Gastrocnemius medialis (tissue), 4 donors: Measurements from ENCODE around the gene HLA-G. TPM values are rescaled to one million over a fixed set of nuclear protein-coding genes. Genes with fewer than 3 reads are reported as not detected.
A peak's percentile ranks its signal among the peaks of the same experiment; 100 is the strongest.

Experiments used
- ATAC-seq, 2 donors: fragments of 150-250 bp; one replicate each; pipeline ENCODE4 v1.9.1; 2016
- DNase-seq, 2 donors: peaks; one replicate each; pipeline ENCODE4 v3.0.0-alpha.2; 2019
- H3K27ac ChIP-seq, 4 donors: fragments of 200-600 bp; sonication (generic); 1 replicate in 1 of 4; 2 replicates in 3 of 4; pipeline ENCODE4 v1.5.1; 2016 to 2018; ENCODE audit warnings: mild to moderate bottlenecking in 2 of 4, moderate library complexity in 1 of 4
- H3K27me3 ChIP-seq, 3 donors: fragments of 200-600 bp; sonication (generic) in 2 of 3; 1 replicate in 1 of 3; 2 replicates in 2 of 3; pipeline versions ENCODE4 v1.5.1 to v1.6.0; 2016 to 2019; ENCODE audit warnings: mild to moderate bottlenecking in 1 of 3, moderate library complexity in 1 of 3
- H3K36me3 ChIP-seq, 2 donors: fragments of 200-600 bp; sonication (generic) in 1 of 2; one replicate each; pipeline ENCODE4 v1.5.1; 2017 to 2018
- H3K4me1 ChIP-seq, 2 donors: fragments of 200-600 bp; sonication (generic) in 1 of 2; one replicate each; pipeline ENCODE4 v1.5.1; 2016 to 2017; ENCODE audit warnings: mild to moderate bottlenecking in 2 of 2
- H3K4me3 ChIP-seq, 4 donors: fragments of 200-600 bp; sonication (generic) in 3 of 4; 1 replicate in 1 of 4; 2 replicates in 3 of 4; pipeline ENCODE4 v1.5.1; 2016 to 2019; ENCODE audit warnings: mild to moderate bottlenecking in 2 of 4
- H3K9me3 ChIP-seq, 3 donors: fragments of 200-600 bp; sonication (generic) in 2 of 3; 1 replicate in 1 of 3; 2 replicates in 2 of 3; pipeline ENCODE4 v1.5.1; 2016 to 2019
- CTCF ChIP-seq, 5 experiments: fragments of 450-650 bp in 3 of 5; fragments of 200-600 bp in 2 of 5; sonication (generic) in 2 of 5; IDR thresholded peaks in 4 of 5; conservative IDR thresholded peaks in 1 of 5; 1 replicate in 4 of 5; 2 replicates in 1 of 5; pipeline ENCODE4 v1.5.1; 2016 to 2019; ENCODE audit warnings: antibody characterized with exemption in 5 of 5, mild to moderate bottlenecking in 3 of 5, moderate library complexity in 3 of 5
- POLR2A ChIP-seq, 2 donors: fragments of 450-650 bp; IDR thresholded peaks; one replicate each; pipeline ENCODE4 v1.6.1; 2017; ENCODE audit warnings: antibody characterized with exemption in 2 of 2, mild to moderate bottlenecking in 2 of 2, moderate library complexity in 2 of 2
- in situ Hi-C, 4 donors: fragments of 200-750 bp; cut with MboI; loops; one replicate each; pipeline versions ENCODE4 v1.15.0 to v1.8.0; 2017; ENCODE audit warnings: low sequenced_read_pairs in 4 of 4
- intact Hi-C: fragments of 100-400 bp; cut with DNase I; formaldehyde crosslinking; loops from one replicate; pipeline ENCODE4 v1.15.1; 2023; ENCODE audit warnings: low total_unique reads
- total RNA-seq, 4 donors: library from RNA; depleted of rRNA; stranded (reverse); fragments of >200 nt; gene quantifications; one replicate each; pipeline versions ENCODE4 v1.1.0 to v1.2.3, GENCODE V29; 2016

Gene HLA-G
- total RNA-seq, 4 donors from 2014 or later = not detected

- DNase-seq (no peak), ATAC-seq (no peak)
- H3K9me3 ChIP-seq = no peaks in the 10 kb centered on the region
- in situ Hi-C loops = loop anchor here in 1 of 4 donors (25.0 kb wide), 1 partner anchor 332 kb away; the partner anchor contains the start of genes TRIM10 and TRIM15
- no peak overlapping the region for H3K4me3 ChIP-seq
- no peaks in the 10 kb centered on the region for H3K36me3 ChIP-seq
- intact Hi-C loops = no loop called here
- H3K4me1 ChIP-seq = no peaks in the 10 kb centered on the region
- no peak overlapping the region for H3K27ac ChIP-seq
- peaks cover 29 to 43% (median 35%) of the 10 kb centered on the region in 3 donors for H3K27me3 ChIP-seq
- TF ChIP-seq POLR2A (IDR thresholded peaks at IDR 0.05) (no peak), CTCF (IDR thresholded peaks at IDR 0.05 in 4 of 5, conservative IDR thresholded peaks at IDR 0.05 in 1 of 5) (no peak)
These were observed 2.8 kb downstream of the HLA-G start for GRCh38 chr6:29830409-29830808.

GRCh38 chr6:29831776-29832175 lies 4.2 kb downstream of the HLA-G start:
- Histone ChIP-seq H3K36me3 (no peaks in the 10 kb centered on the region), H3K27ac (no peak overlapping the region), H3K4me3 (no peak overlapping the region), H3K27me3 (peaks cover 34 to 41% (median 39%) of the 10 kb centered on the region in 3 donors), H3K4me1 (no peaks in the 10 kb centered on the region), H3K9me3 (no peaks in the 10 kb centered on the region)
- no peak for TF ChIP-seq POLR2A (IDR thresholded peaks at IDR 0.05)
- TF ChIP-seq CTCF (IDR thresholded peaks at IDR 0.05 in 4 of 5, conservative IDR thresholded peaks at IDR 0.05 in 1 of 5) = no peak
- DNase-seq (no peak), ATAC-seq (no peak)
- intact Hi-C loops = no loop called here
- in situ Hi-C loops = loop anchor here in 1 of 4 donors (25.0 kb wide), 1 partner anchor 331 kb away; the partner anchor contains the start of genes TRIM10 and TRIM15

- Histone ChIP-seq H3K27me3 (peaks cover 11 to 23% (median 20%) of the 10 kb centered on the region in 3 donors), H3K4me1 (no peaks in the 10 kb centered on the region), H3K4me3 (no peak overlapping the region), H3K36me3 (no peaks in the 10 kb centered on the region), H3K27ac (no peak overlapping the region), H3K9me3 (no peaks in the 10 kb centered on the region)
- intact Hi-C loops = loop anchor here (1.0 to 2.0 kb wide), 2 partner anchors 96 to 130 kb away; no protein-coding TSS in a partner anchor
- in situ Hi-C loops = loop anchor here in 1 of 4 donors (25.0 kb wide), 1 partner anchor 328 kb away; the partner anchor contains the start of genes TRIM10 and TRIM15
- TF ChIP-seq CTCF (IDR thresholded peaks at IDR 0.05 in 4 of 5, conservative IDR thresholded peaks at IDR 0.05 in 1 of 5) (peak; percentile 56 to 77 (median 65)), POLR2A (IDR thresholded peaks at IDR 0.05) (no peak)
- DNase-seq (peak in 1 of 2 donors; percentile 18), ATAC-seq (no peak)
These were observed 7.2 kb downstream of the HLA-G start for GRCh38 chr6:29834564-29835436.

GRCh38 chr6:29839917-29840316 lies 12.3 kb downstream of the HLA-G start:
- H3K27ac ChIP-seq = no peak overlapping the region
- H3K9me3 ChIP-seq = no peaks in the 10 kb centered on the region
- intact Hi-C loops = no loop called here
- no peaks in the 10 kb centered on the region for H3K36me3 ChIP-seq
- DNase-seq = no peak
- in situ Hi-C loops = loop anchor here in 2 of 4 donors (10.0 to 25.0 kb wide), 2 partner anchors 155 to 322 kb away; partner anchors contain the start of genes TRIM10 (in 1 of the 2) and TRIM15 (in 1 of the 2)
- TF ChIP-seq CTCF (IDR thresholded peaks at IDR 0.05 in 4 of 5, conservative IDR thresholded peaks at IDR 0.05 in 1 of 5) (no peak), POLR2A (IDR thresholded peaks at IDR 0.05) (no peak)
- no peak overlapping the region for H3K4me3 ChIP-seq
- no peaks in the 10 kb centered on the region for H3K4me1 ChIP-seq
- peaks cover 14 to 19% (median 18%) of the 10 kb centered on the region in 3 donors for H3K27me3 ChIP-seq
- no peak for ATAC-seq
